Putamen (tissue), 1 donor: ENCODE measurements around the gene NPAS3.

ENCODE experiments used
- DNase-seq: peaks from one replicate; pipeline ENCODE4 v3.0.0-alpha.2; 2016; ENCODE audit warnings: low spot score

The NPAS3 gene

GRCh38 chr14:33515899-33516298 is 577.2 kb downstream of the NPAS3 start:
- no peak for DNase-seq

- no peak for DNase-seq
These were observed 578.3 kb downstream of the NPAS3 start for GRCh38 chr14:33516898-33517436.

- no peak for DNase-seq
These were observed 582.5 kb downstream of the NPAS3 start for GRCh38 chr14:33521192-33521591.

GRCh38 chr14:33524244-33524643 is 585.6 kb downstream of the NPAS3 start:
- no peak for DNase-seq

DNA sequence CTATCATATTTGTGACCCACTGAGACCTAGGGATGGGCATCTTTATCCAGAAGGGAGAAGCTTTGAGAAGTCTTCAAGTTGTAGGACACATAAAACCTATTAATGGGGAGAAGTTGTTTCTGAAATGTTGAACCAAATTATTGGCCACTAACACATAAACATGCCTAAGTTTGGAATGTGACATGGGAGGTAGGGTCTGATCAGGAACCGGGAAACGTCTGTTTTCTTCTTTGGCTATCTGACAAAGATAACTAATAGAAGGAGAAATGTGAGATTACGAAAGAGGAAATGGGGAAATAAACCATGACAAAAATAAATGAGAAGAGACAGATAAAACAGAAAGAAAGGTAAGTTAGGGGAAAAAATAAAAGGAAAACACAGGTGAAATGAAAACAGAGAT is 586.9 kb downstream of the NPAS3 start:
- no peak for DNase-seq

DNA sequence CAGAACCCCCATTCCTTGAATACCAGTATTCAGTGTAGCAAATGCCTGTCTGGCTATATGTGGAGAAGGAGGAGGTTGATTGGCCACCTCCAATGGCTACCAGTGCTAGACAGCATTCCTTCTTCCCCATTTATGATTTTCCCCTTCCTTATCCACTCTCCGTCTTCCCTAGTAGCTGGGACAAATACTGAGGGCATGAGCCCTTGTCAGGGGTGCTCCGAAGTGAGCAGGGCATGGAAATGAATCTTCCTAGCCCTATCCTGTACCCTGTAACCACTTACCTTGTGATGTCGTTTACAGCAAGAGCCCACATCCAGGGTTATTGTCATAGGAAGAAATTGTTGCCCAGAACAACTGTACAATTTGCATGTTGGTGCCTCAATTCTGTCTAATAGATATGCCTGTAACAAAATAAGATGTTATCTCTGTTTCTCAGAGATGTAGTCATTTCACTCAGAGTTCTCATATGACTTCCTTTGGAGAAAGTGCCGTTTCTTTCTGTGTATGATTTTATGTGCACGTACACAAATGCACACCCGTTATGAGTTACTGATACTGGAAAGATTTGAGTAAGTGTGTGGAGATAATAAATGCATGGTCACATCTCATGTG is 588.5 kb downstream of the NPAS3 start:
- no peak for DNase-seq

DNA sequence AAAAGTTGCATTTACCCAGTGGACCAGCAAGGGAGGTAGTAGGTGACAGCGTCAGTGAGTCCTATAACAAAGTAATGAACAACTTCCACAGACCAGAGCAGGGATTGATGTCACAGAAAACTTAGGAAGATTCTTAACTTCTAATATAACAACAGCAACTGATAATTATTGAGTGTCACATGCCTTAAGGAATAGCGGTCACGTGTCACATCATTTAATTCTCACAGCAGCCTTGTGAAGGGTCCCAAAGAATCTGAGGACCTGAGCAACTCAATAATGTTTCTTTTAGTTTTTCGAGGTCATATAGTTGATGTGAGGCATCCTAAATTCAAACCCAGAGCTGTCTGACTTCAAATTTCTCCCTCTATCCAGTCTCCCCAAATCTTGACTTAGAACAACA is 590.0 kb downstream of the NPAS3 start:
- DNase-seq: no peak

DNA sequence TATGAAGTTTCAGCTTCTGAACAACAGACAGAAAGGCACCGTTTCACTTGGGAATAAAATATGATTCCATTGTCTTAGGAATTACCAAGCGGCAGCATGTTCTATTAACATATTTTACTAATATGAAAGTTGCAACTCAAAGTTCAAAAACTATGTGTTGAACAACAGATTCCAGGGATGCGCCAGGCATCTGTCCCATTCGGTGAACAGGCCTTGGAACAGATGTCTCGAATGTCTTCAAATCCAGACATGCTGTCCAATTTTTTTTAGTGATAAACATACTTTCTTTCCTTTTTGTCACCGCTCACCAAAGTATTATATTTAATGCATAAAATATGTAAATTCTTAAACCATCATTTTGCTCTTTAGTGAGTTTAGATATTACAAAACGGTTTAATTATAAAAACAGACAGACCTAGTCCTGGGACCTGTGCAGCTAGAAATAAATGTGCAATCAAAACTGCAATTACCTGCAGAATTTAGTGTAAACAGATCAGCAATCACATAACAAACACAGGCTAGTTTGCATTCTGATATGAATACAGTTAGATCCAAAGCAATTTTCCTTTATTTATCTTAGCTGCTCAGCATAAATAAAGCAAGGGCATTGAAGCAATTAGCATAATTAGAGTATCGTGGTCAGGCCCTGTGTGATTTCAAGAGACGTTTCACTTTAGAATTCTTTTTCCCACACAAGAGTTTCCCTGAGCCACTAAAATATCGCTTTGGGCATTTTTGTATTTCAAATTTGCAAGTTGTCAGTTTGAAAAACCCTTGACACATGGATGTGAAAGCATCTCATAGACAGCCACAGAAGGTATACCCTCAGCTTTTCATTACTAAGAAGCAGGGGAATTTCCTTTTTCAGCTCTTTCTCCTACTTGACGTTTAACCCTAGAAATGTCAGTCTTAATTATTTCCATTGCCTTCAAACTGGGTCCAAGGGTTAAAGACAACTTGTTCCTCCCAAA is 591.4 kb downstream of the NPAS3 start:
- no peak for DNase-seq

DNA sequence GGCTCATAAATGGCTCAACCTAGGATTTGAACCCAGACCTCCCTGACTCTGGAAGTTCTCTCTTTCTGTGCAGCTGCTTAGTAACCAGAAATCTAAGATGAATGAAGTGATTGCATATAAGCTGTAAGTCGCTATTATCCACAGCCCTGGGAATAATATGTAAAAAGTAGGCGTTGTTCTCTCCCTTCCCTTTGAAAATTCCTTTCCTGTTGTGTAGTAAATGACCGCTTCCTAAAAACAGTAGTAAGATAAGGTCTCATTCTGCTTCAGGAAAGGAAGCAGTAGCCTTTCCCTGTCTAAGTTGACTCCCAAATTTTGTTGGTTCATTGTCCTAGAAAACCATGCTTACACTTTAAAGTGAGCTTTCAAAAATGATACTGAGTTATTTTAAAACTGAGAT is 593.9 kb downstream of the NPAS3 start:
- DNase-seq: no peak

DNA sequence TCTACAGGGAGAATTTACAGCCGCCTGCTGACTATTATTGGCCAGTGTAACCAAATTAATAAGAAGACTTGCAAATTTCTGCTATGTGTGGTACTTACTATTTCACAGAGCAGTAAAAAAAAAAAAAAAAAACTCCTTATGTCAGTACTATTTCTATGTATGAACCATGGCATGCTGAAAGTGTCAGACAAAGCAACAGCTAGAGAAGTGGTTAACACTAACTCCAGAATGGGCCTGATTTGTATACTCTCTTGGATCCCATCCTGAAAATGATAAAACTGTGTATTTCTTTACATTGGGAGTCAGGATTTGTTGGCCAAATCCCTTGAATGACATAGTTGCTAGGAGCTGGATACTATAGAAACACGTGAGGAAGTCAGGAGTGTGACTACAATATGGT is 595.4 kb downstream of the NPAS3 start:
- DNase-seq: no peak

GRCh38 chr14:33534632-33535031 is 596.0 kb downstream of the NPAS3 start:
- no peak for DNase-seq

DNA sequence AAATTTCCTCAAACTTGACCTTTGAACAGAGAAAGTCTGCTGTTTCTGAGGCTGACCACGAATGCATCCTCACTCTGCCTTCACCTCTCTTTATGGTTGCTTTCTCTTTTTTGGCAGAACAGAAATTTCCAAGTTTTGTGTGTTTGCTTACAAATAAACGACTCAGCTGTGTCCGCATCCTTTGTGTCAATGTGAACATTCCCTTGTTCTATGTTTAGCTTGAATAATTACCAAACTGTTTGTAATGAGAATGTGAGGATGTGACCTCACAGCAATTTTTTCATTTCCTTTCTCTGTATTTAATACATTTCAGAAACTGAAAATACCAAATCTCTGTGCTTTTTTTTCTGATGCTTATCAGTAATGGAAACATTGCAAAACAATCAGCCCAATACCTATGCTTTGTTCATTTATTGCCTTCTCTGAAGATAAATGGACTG is 601.3 kb downstream of the NPAS3 start:
- no peak for DNase-seq

GRCh38 chr14:33541171-33541570 is 602.5 kb downstream of the NPAS3 start:
- no peak for DNase-seq

GRCh38 chr14:33542338-33543287 is 603.9 kb downstream of the NPAS3 start:
- DNase-seq: no peak

GRCh38 chr14:33545696-33546095 is 607.0 kb downstream of the NPAS3 start:
- no peak for DNase-seq

DNA sequence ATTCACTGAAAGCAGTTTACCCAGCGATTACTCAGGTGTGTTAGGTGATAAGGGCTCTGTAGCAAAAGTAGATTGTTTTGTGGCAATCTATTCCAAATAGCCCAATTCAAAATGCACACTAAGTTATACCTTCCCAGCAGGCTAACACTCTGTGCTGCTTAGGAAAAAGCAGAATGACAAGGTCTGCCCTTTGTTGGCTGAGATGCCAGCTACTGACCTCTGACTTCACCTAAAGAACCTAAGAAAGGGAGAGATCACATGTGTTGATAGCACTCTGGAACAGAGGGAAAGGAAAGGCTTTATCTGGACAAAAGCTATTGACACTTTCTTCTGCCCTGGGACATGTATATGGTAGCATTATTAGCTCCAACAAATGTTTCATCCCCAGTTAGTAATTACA is 609.9 kb downstream of the NPAS3 start:
- no peak for DNase-seq

DNA sequence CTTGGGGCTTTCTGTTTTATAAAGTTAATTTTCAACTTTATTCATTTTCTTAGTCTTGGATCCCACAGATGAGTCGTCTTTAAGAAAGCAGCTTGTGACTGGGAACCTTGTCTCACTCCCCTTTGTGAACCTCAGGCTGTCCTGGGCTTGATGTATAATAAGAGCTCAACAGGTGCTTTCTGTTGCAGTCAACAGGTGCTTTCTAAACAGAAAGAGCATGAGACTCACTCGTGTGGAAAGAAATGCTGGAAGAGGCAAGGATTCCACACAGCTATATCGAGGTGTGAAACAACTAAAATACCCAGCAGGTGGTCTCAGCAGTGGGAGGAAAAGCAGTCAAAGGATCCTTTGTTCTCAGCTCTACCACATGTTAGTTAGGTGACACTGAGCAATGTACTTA is 613.3 kb downstream of the NPAS3 start:
- no peak for DNase-seq

DNA sequence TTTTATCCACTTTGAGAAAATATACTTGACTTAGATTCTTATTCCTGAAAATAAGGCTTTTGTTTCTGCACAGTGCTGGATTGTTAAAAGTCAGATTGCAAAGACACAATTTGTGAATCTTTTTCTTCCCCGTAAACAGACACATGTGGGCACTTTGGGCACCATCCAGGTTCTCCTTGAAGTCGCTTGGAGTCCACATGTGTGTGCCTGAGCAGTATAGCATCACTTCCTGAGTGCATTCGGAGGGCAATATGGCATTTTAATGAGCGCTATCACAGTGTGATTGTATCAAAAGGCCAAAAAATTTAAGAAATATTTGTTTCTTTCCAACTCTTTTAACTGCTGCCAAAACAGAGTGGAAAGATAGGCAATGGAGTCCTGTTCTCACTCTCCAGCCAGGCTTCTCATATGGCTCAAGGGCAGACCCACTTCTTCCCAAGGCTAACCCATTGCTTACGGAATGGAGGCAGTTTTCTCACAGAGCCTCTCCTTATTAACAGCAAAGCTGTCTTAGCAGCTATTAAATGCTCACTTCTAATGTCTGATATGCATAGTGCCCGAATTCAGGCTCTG is 615.1 kb downstream of the NPAS3 start:
- DNase-seq: no peak

DNA sequence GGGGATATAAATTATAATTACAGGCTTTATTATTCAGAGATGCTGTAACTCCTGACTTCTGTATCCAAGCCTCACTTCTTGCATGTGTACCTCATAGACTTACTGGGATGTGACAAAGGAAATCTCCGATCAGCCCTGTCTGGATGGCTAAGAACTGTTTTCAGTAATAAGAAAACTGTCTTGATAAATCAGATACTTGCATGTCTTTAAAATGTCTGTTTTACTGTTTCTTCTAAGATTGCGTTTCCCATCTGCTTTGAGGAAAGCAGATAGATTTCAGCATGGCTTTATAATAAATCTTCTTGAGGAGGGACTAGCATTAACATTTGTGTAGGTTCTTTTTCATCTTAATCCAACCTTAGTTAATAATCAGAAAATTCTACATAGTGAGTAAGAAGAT is 616.3 kb downstream of the NPAS3 start:
- DNase-seq: no peak

DNA sequence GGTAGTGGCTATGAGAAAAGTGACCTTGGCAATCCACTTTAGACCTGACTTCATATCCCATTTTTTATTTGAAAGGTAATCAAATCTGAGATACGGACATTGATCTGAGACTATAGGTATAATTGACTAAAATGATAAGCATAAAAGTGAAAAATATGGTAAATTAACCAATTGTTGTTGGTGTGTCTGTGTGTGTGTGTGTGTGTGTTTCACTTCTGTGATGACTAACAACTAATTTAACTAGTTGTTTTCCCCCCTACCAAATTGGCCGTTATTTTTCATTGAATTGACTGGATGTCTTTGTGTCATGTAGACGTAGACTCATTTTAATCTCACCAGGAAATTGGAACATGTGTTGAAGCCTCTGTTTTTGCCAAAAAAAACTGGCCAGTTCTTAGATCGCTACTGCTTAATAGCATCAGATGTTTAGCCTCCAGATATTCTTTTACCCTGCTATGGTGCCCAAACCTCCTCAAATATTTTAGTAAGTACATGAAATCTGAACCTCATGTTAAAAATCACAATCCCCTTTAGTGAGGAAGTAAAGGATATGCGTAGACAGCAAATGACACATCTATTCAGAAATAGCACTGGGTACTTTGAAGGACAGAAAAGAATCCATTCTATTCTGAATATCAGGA is 617.2 kb downstream of the NPAS3 start:
- DNase-seq: no peak
